Endothelial cell of umbilical vein (primary cell): ENCODE results near the gene AXIN2. TPM values are rescaled to one million over a fixed set of nuclear protein-coding genes. Genes with fewer than 3 reads are reported as not detected.

ENCODE experiments used
- BruUV-seq: library from RNA; stranded (reverse); fragments of 400-500 nt; replicated peaks from 2 replicates; lab custom pipeline; 2021; lab: Mats Ljungman, UMichigan
- CTCF ChIA-PET: fragments of 300-600, 350-600 bp; sonication (Branson Sonifier 250); formaldehyde crosslinking; loops from one replicate; lab custom pipeline; 2021; ENCODE audit warnings: antibody characterized with exemption, inconsistent platforms; lab: Charles Lee
- POLR2A ChIA-PET: fragments of 300-600, 350-600 bp; sonication (Branson Sonifier 250); formaldehyde crosslinking; loops from one replicate; lab custom pipeline; 2021; ENCODE audit warnings: antibody characterized with exemption, inconsistent platforms; lab: Charles Lee
- DNase-seq: peaks from one replicate; pipeline ENCODE4 v3.0.0-alpha.2; 2011; ENCODE audit warnings: low read depth, low spot score
- FAIRE-seq: peaks from 2 replicates; lab custom pipeline; 2011; peaks lifted over from hg19 to GRCh38; lab: Jason Lieb, UNC
- H2AFZ ChIP-seq: 2 replicates; pipeline ENCODE4 v1.6.0; 2012; ENCODE audit warnings: low read depth, low read length, control low read depth, inconsistent platforms
- H3K27ac ChIP-seq: 2 replicates; pipeline ENCODE4 v1.5.1; 2011; ENCODE audit warnings: low read depth, mild to moderate bottlenecking, control low read depth, low read length, moderate library complexity; ENCODE audit not compliant: insufficient read depth
- H3K27me3 ChIP-seq, 2 experiments: 2 replicates each; pipeline versions ENCODE4 v1.6.0 to v1.6.1; 2011; ENCODE audit warnings: low read length in 2 of 2, mixed read lengths in 1 of 2; ENCODE audit not compliant: control insufficient read depth in 2 of 2, insufficient read depth in 2 of 2
- H3K36me3 ChIP-seq, 2 experiments: 2 replicates in 1 of 2; 3 replicates in 1 of 2; pipeline ENCODE4 v1.5.1; 2011; ENCODE audit warnings: low read length in 2 of 2, mild to moderate bottlenecking in 1 of 2, moderate library complexity in 1 of 2; ENCODE audit not compliant: control insufficient read depth in 2 of 2, insufficient read depth in 2 of 2; ENCODE audit errors: extremely low read depth in 1 of 2
- H3K4me1 ChIP-seq: 3 replicates; pipeline ENCODE4 v1.5.1; 2011; ENCODE audit warnings: mild to moderate bottlenecking, low read length; ENCODE audit not compliant: control insufficient read depth, insufficient read depth; ENCODE audit errors: extremely low read depth
- H3K4me2 ChIP-seq: 2 replicates; pipeline ENCODE4 v1.6.1; 2011; ENCODE audit warnings: low read length, control low read depth, mixed read lengths; ENCODE audit not compliant: insufficient read depth
- H3K4me3 ChIP-seq, 3 experiments: fragments of 200-600 bp in 1 of 3; sonication (generic), shearing (Covaris generic) in 1 of 3; replicated peaks in 1 of 3; 2 replicates each; pipeline ENCODE4 v1.5.1; 2011 to 2016; ENCODE audit warnings: control low read depth in 3 of 3, low read length in 3 of 3, mild to moderate bottlenecking in 2 of 3, inconsistent platforms in 1 of 3, low read depth in 1 of 3, moderate library complexity in 1 of 3; ENCODE audit not compliant: insufficient read depth in 1 of 3
- H3K79me2 ChIP-seq: 2 replicates; pipeline ENCODE4 v1.6.0; 2012; ENCODE audit warnings: low read length, inconsistent platforms; ENCODE audit not compliant: control insufficient read depth, insufficient read depth
- H3K9ac ChIP-seq: replicated peaks from 2 replicates; pipeline ENCODE3; 2011; ENCODE audit warnings: low read length, control low read depth; ENCODE audit not compliant: insufficient read depth; ENCODE audit errors: extremely low read depth
- H3K9me1 ChIP-seq: replicated peaks from 3 replicates; pipeline ENCODE4 v1.6.0; 2011; ENCODE audit warnings: mild to moderate bottlenecking, low read length; ENCODE audit not compliant: control insufficient read depth, insufficient read depth; ENCODE audit errors: extremely low read depth
- H3K9me3 ChIP-seq: replicated peaks from 2 replicates; pipeline ENCODE4 v1.5.1; 2012; ENCODE audit warnings: low read length, inconsistent platforms; ENCODE audit not compliant: control insufficient read depth, insufficient read depth
- H4K20me1 ChIP-seq: replicated peaks from 2 replicates; pipeline ENCODE3; 2011; ENCODE audit warnings: mild to moderate bottlenecking, low read length; ENCODE audit not compliant: control insufficient read depth, insufficient read depth; ENCODE audit errors: extremely low read depth
- EZH2 ChIP-seq: IDR thresholded peaks from 2 replicates; pipeline ENCODE4 v1.6.1; 2012; ENCODE audit warnings: borderline replicate concordance, low read depth, mild to moderate bottlenecking, moderate library complexity, low read length, inconsistent platforms; ENCODE audit not compliant: severe bottlenecking
- FOS ChIP-seq: IDR thresholded peaks from 2 replicates; pipeline ENCODE4 v1.6.1; 2011; ENCODE audit warnings: mild to moderate bottlenecking, low read length, moderate library complexity, borderline replicate concordance; ENCODE audit not compliant: insufficient read depth
- GATA2 ChIP-seq: IDR thresholded peaks from 2 replicates; pipeline ENCODE4 v1.7.0; 2011; ENCODE audit warnings: low read depth, mild to moderate bottlenecking, moderate library complexity, mixed read lengths, low read length; ENCODE audit not compliant: insufficient read length, insufficient read depth
- JUN ChIP-seq: IDR thresholded peaks from 2 replicates; pipeline ENCODE4 v1.6.1; 2011; ENCODE audit warnings: borderline replicate concordance, low read depth; ENCODE audit not compliant: insufficient read length, insufficient read depth
- MYC ChIP-seq: IDR thresholded peaks from one replicate; pipeline ENCODE4 v1.6.1; 2011; ENCODE audit warnings: mild to moderate bottlenecking, low read depth, low read length
- POLR2A ChIP-seq: IDR thresholded peaks from 2 replicates; pipeline ENCODE4 v1.6.1; 2012; ENCODE audit warnings: low read depth, mild to moderate bottlenecking, control low read depth, low read length
- POLR2AphosphoS5 ChIP-seq: IDR thresholded peaks from 2 replicates; pipeline ENCODE4 v1.6.1; 2012; ENCODE audit warnings: low read depth, mild to moderate bottlenecking, control low read depth, low read length, moderate library complexity; ENCODE audit not compliant: insufficient read depth
- dilution Hi-C: fragments of 300-500 bp; cut with MboI; formaldehyde crosslinking; loops from one replicate; pipeline ENCODE4 v1.15.0; 2019; ENCODE audit warnings: low sequenced_read_pairs; ENCODE audit not compliant: extremely low pct_ligation_motif_present
- intact Hi-C: fragments of 100-400 bp; cut with micrococcal nuclease; formaldehyde crosslinking; loops from one replicate; pipeline ENCODE4 v1.10.0; 2022
- polyA plus RNA-seq, 4 experiments: library from polyadenylated mRNA; depleted of rRNA in 3 of 4; stranded (reverse) in 3 of 4; unstranded in 1 of 4; fragments of >200 nt; gene quantifications; 2 replicates each; pipeline versions ENCODE4 v1.2.1 to v1.2.3, GENCODE V29; 2011 to 2012; ENCODE audit warnings: missing spikeins in 1 of 4
- total RNA-seq: library from RNA; stranded (reverse); gene quantifications from 2 replicates; pipeline ENCODE4 v1.2.3, GENCODE V29; 2021
- TF ChIP-seq, protein P1 (sequence below), 2 donors: IDR thresholded peaks; 1 replicate in 1 of 2; 2 replicates in 1 of 2; pipeline ENCODE4 v1.5.1; 2011; ENCODE audit warnings: low read length in 2 of 2, mild to moderate bottlenecking in 2 of 2, moderate library complexity in 2 of 2, control low read depth in 1 of 2, inconsistent platforms in 1 of 2, low read depth in 1 of 2; ENCODE audit not compliant: insufficient read depth in 1 of 2; ENCODE audit errors: extremely low read depth in 1 of 2
- TF ChIP-seq, protein P2 (sequence below): IDR thresholded peaks from 2 replicates; pipeline ENCODE4 v1.6.1; 2011; ENCODE audit not compliant: insufficient read depth, insufficient read length

Gene AXIN2
- total and polyA plus RNA-seq, 2 donors (not counting 3 experiments of a cell fraction or from before 2014, with no cell fraction given) = 1.3 to 3.0 TPM

DNA sequence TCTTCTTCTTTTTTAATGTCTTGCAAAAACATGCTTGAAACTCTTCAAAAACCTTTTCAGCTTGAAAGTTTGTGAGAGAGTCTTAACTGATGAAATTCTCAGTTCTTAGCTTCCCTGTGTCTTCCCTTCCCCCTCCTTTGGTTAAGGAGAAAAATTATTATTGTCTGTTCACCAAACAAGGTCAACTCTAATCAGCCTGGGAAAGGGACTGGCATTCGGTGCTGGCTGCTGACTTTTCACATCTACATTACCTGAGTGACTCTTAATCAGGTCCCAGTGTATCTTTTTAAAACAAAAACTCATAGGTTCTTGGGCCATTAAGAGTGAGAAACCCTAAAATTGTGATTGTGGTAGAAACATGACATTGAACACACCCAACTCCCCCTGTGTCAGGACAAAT is 39.1 kb upstream of the AXIN2 start:
- no TSS peak for BruUV-seq
- H3K79me2 ChIP-seq = no peaks in the 10 kb centered on the region
- no peaks in the 10 kb centered on the region for H3K9me3 ChIP-seq
- H3K27me3 ChIP-seq = no peaks in the 10 kb centered on the region
- no peaks in the 10 kb centered on the region for H3K36me3 ChIP-seq
- H3K9me1 ChIP-seq = no peaks in the 10 kb centered on the region
- peaks cover 10% of the 10 kb centered on the region for H3K4me1 ChIP-seq
- dilution Hi-C loops = no loop called here
- TF ChIP-seq POLR2AphosphoS5 = no peak
- TF ChIP-seq, protein P1, sequence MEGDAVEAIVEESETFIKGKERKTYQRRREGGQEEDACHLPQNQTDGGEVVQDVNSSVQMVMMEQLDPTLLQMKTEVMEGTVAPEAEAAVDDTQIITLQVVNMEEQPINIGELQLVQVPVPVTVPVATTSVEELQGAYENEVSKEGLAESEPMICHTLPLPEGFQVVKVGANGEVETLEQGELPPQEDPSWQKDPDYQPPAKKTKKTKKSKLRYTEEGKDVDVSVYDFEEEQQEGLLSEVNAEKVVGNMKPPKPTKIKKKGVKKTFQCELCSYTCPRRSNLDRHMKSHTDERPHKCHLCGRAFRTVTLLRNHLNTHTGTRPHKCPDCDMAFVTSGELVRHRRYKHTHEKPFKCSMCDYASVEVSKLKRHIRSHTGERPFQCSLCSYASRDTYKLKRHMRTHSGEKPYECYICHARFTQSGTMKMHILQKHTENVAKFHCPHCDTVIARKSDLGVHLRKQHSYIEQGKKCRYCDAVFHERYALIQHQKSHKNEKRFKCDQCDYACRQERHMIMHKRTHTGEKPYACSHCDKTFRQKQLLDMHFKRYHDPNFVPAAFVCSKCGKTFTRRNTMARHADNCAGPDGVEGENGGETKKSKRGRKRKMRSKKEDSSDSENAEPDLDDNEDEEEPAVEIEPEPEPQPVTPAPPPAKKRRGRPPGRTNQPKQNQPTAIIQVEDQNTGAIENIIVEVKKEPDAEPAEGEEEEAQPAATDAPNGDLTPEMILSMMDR (IDR thresholded peaks at IDR 0.05; ENCODE audit: extremely low read depth in 1 of 2, insufficient read depth in 1 of 2, low read depth in 1 of 2, low read length in 2 of 2) = no peak
- no peak for TF ChIP-seq GATA2
- TF ChIP-seq JUN = no peak
- TF ChIP-seq FOS = no peak
- TF ChIP-seq, protein P2, sequence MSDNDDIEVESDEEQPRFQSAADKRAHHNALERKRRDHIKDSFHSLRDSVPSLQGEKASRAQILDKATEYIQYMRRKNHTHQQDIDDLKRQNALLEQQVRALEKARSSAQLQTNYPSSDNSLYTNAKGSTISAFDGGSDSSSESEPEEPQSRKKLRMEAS = no peak
- no peak for TF ChIP-seq POLR2A
- TF ChIP-seq EZH2 = no peak
- no peak for TF ChIP-seq MYC
- POLR2A ChIA-PET = no interaction called here
- intact Hi-C loops = loop anchor here (5.0 kb wide), 1 partner anchor 38 kb away; the partner anchor contains the start of gene AXIN2
- H3K27ac ChIP-seq = no peak overlapping the region
- H3K9ac ChIP-seq = no peak overlapping the region
- H3K4me2 ChIP-seq = no peak overlapping the region
- FAIRE-seq = no peak
- CTCF ChIA-PET = no interaction called here
- H4K20me1 ChIP-seq = no peaks in the 10 kb centered on the region
- no peak overlapping the region for H2AFZ ChIP-seq
- no peak overlapping the region for H3K4me3 ChIP-seq
- no peak for DNase-seq
